ENCODE results near the gene SND1.

The SND1 gene

GRCh38 chr7:127765150-127765549, 113.2 kb downstream of the SND1 start:
- POLR2A ChIA-PET: no interaction called here
- no peak for DNase-seq (ENCODE audit: extremely low spot score)
- CTCF ChIA-PET: no interaction called here
- TF ChIP-seq L3MBTL2 (conservative IDR thresholded peaks at IDR 0.05) (no peak), BHLHE40 (IDR thresholded peaks at IDR 0.05; ENCODE audit: borderline replicate concordance) (no peak), FOXM1 (IDR thresholded peaks at IDR 0.05; ENCODE audit: borderline replicate concordance) (no peak), FOXK2 (IDR thresholded peaks at IDR 0.05) (no peak), FOXA1 (IDR thresholded peaks at IDR 0.05) (no peak), ZNF384 (IDR thresholded peaks at IDR 0.05) (no peak), CTBP1 (IDR thresholded peaks at IDR 0.05; ENCODE audit: borderline replicate concordance) (no peak), PKNOX1 (IDR thresholded peaks at IDR 0.05) (no peak), SUZ12 (IDR thresholded peaks at IDR 0.05) (no peak), TARDBP (IDR thresholded peaks at IDR 0.05) (no peak), ARNT (IDR thresholded peaks at IDR 0.05) (no peak), HDGF (IDR thresholded peaks at IDR 0.05; ENCODE audit: borderline replicate concordance) (no peak), ELF4 (IDR thresholded peaks at IDR 0.05) (no peak), NFRKB (IDR thresholded peaks at IDR 0.05) (no peak), SP1 (IDR thresholded peaks at IDR 0.05) (no peak), LEF1 (IDR thresholded peaks at IDR 0.05; ENCODE audit: borderline replicate concordance) (no peak)

- POLR2A ChIA-PET: no interaction called here
- CTCF ChIA-PET: no interaction called here
- TF ChIP-seq NFRKB (IDR thresholded peaks at IDR 0.05) (no peak), HDGF (IDR thresholded peaks at IDR 0.05; ENCODE audit: borderline replicate concordance) (no peak), BHLHE40 (IDR thresholded peaks at IDR 0.05; ENCODE audit: borderline replicate concordance) (no peak), FOXM1 (IDR thresholded peaks at IDR 0.05; ENCODE audit: borderline replicate concordance) (no peak), PKNOX1 (IDR thresholded peaks at IDR 0.05) (no peak), L3MBTL2 (conservative IDR thresholded peaks at IDR 0.05) (no peak), SP1 (IDR thresholded peaks at IDR 0.05) (no peak), LEF1 (IDR thresholded peaks at IDR 0.05; ENCODE audit: borderline replicate concordance) (no peak), ARNT (IDR thresholded peaks at IDR 0.05) (no peak), TARDBP (IDR thresholded peaks at IDR 0.05) (no peak), SUZ12 (IDR thresholded peaks at IDR 0.05) (no peak), CTBP1 (IDR thresholded peaks at IDR 0.05; ENCODE audit: borderline replicate concordance) (no peak), FOXK2 (IDR thresholded peaks at IDR 0.05) (no peak), ELF4 (IDR thresholded peaks at IDR 0.05) (no peak), FOXA1 (IDR thresholded peaks at IDR 0.05) (no peak), ZNF384 (IDR thresholded peaks at IDR 0.05) (no peak)
- DNase-seq (ENCODE audit: extremely low spot score): no peak
These were observed 115.0 kb downstream of the SND1 start for GRCh38 chr7:127766831-127767459.

- ChIA-PET POLR2A (no interaction called here), CTCF (no interaction called here)
- no peak for DNase-seq (ENCODE audit: extremely low spot score)
- TF ChIP-seq ARNT (IDR thresholded peaks at IDR 0.05) (no peak), L3MBTL2 (conservative IDR thresholded peaks at IDR 0.05) (no peak), SUZ12 (IDR thresholded peaks at IDR 0.05) (no peak), ELF4 (IDR thresholded peaks at IDR 0.05) (no peak), PKNOX1 (IDR thresholded peaks at IDR 0.05) (no peak), FOXK2 (IDR thresholded peaks at IDR 0.05) (no peak), ZNF384 (IDR thresholded peaks at IDR 0.05) (no peak), NFRKB (IDR thresholded peaks at IDR 0.05) (no peak), HDGF (IDR thresholded peaks at IDR 0.05; ENCODE audit: borderline replicate concordance) (no peak), FOXM1 (IDR thresholded peaks at IDR 0.05; ENCODE audit: borderline replicate concordance) (no peak), FOXA1 (IDR thresholded peaks at IDR 0.05) (no peak)
These were observed 116.2 kb downstream of the SND1 start for GRCh38 chr7:127768241-127768640.

- no peak for TF ChIP-seq TARDBP (IDR thresholded peaks at IDR 0.05)
- TF ChIP-seq ARNT (IDR thresholded peaks at IDR 0.05): no peak
- TF ChIP-seq FOXM1 (IDR thresholded peaks at IDR 0.05; ENCODE audit: borderline replicate concordance): no peak
- TF ChIP-seq CTBP1 (IDR thresholded peaks at IDR 0.05; ENCODE audit: borderline replicate concordance): no peak
- TF ChIP-seq SUZ12 (IDR thresholded peaks at IDR 0.05): no peak
- no peak for TF ChIP-seq BHLHE40 (IDR thresholded peaks at IDR 0.05; ENCODE audit: borderline replicate concordance)
- TF ChIP-seq L3MBTL2 (conservative IDR thresholded peaks at IDR 0.05): no peak
- no peak for TF ChIP-seq FOXK2 (IDR thresholded peaks at IDR 0.05)
- TF ChIP-seq HDGF (IDR thresholded peaks at IDR 0.05; ENCODE audit: borderline replicate concordance): no peak
- TF ChIP-seq PKNOX1 (IDR thresholded peaks at IDR 0.05): no peak
- TF ChIP-seq FOXA1 (IDR thresholded peaks at IDR 0.05): no peak
- TF ChIP-seq ZNF384 (IDR thresholded peaks at IDR 0.05): no peak
- TF ChIP-seq NFRKB (IDR thresholded peaks at IDR 0.05): no peak
- TF ChIP-seq SP1 (IDR thresholded peaks at IDR 0.05): no peak
- TF ChIP-seq LEF1 (IDR thresholded peaks at IDR 0.05; ENCODE audit: borderline replicate concordance): no peak
- TF ChIP-seq ELF4 (IDR thresholded peaks at IDR 0.05): no peak
- ChIA-PET POLR2A (no interaction called here), CTCF (no interaction called here)
- no peak for DNase-seq (ENCODE audit: extremely low spot score)
These were observed 117.1 kb downstream of the SND1 start for GRCh38 chr7:127769137-127769536.

DNA sequence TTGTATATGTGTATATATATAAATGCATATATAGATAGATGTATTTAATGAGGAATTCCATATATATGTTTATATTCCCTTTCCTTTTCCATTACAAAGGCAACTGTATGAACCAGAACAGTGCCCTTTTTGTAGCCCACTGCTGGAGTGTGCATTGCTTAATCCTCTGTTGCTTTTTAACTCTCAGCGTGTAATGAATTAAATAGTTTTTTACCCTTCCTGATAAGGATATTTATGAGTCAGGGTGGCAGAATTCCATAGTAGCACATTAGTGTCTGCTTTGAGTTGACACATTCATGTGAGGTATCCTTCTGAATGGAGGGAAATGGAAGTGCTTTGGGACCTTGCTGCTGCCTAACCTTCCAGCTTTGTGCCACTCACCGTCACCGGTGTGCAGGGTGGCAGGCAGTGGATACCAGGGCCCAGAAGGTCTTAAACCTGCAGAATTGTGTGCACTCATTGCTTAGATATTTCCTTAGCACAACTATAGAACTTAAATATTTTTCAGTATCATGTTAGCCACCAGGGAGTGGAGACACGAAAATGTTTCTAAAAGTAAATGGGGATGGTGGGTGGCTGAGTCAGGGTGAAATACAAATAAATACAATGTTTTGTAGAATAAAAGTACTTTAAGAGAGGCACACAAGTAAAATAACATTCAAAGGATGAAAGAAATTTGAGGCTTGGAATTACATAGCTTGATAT, 117.9 kb downstream of the SND1 start:
- DNase-seq (ENCODE audit: extremely low spot score): no peak
- POLR2A ChIA-PET: no interaction called here
- TF ChIP-seq L3MBTL2 (conservative IDR thresholded peaks at IDR 0.05) (no peak), HDGF (IDR thresholded peaks at IDR 0.05; ENCODE audit: borderline replicate concordance) (no peak), FOXA1 (IDR thresholded peaks at IDR 0.05) (no peak), LEF1 (IDR thresholded peaks at IDR 0.05; ENCODE audit: borderline replicate concordance) (no peak), PKNOX1 (IDR thresholded peaks at IDR 0.05) (no peak), CTBP1 (IDR thresholded peaks at IDR 0.05; ENCODE audit: borderline replicate concordance) (no peak), BHLHE40 (IDR thresholded peaks at IDR 0.05; ENCODE audit: borderline replicate concordance) (no peak), SP1 (IDR thresholded peaks at IDR 0.05) (no peak), SUZ12 (IDR thresholded peaks at IDR 0.05) (no peak), NFRKB (IDR thresholded peaks at IDR 0.05) (no peak), FOXK2 (IDR thresholded peaks at IDR 0.05) (no peak), ZNF384 (IDR thresholded peaks at IDR 0.05) (no peak), ARNT (IDR thresholded peaks at IDR 0.05) (no peak), TARDBP (IDR thresholded peaks at IDR 0.05) (no peak)
- CTCF ChIA-PET: no interaction called here
